NB4 (cell line): ENCODE measurements around the gene VLDLR.

Experiments used
- DNase-seq: peaks from one replicate; pipeline ENCODE4 v3.0.0; 2010; ENCODE audit warnings: low read depth
- H3K4me3 ChIP-seq: one replicate; pipeline ENCODE4 v1.5.1; 2011; ENCODE audit warnings: mild to moderate bottlenecking, low read depth, low read length, moderate library complexity
- CTCF ChIP-seq: IDR thresholded peaks from one replicate; pipeline ENCODE4 v1.5.1; 2012; ENCODE audit warnings: low read depth, low read length
- MYC ChIP-seq: IDR thresholded peaks from 2 replicates; pipeline ENCODE4 v1.6.1; 2011; ENCODE audit warnings: low read depth, low read length
- POLR2A ChIP-seq: IDR thresholded peaks from 2 replicates; pipeline ENCODE4 v1.6.1; 2011; ENCODE audit warnings: mild to moderate bottlenecking; ENCODE audit not compliant: insufficient read length; ENCODE audit errors: extremely low read depth
- TF ChIP-seq, protein P1 (sequence below): IDR thresholded peaks from 2 replicates; pipeline ENCODE4 v1.6.1; 2011; ENCODE audit warnings: low read depth, low read length

Gene VLDLR

DNA sequence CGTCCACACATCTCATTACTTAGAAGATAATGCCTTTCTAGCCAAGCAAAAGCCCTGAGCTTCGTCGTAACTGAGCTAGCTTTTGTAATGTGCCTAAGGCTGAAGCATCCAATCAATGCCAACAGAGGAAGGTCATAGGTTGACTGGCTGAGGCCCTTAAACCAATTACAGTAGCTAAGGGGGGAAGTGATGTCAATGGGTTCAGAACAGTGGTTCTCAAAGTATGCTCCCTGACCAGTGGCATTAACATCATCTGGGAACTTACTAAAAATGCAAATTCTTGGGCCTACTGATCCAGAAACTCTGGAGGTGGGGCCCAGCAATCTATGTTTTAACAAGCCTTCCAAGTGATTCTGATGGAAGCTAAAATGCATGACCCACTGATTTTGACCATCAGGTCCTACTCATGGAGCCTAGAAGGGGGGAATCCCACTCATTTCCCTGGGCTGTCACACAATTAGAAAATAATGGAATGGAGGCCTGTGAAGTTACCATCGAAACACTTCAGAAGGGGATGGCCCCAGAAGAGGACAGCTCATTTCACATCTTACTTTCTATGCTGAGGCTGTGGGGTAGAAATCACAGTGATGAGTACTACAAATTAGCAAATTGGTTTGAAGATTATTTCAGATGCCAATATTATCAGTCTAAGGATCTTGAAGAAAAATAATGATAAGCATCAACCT lies 4.8 kb upstream of the VLDLR start:
- H3K4me3 ChIP-seq: no peak overlapping the region
- TF ChIP-seq POLR2A: no peak
- no peak for DNase-seq

GRCh38 chr9:2618289-2618688 lies 3.3 kb upstream of the VLDLR start:
- no peak overlapping the region for H3K4me3 ChIP-seq
- DNase-seq: no peak
- TF ChIP-seq MYC (no peak), POLR2A (no peak), CTCF (no peak)
- TF ChIP-seq, protein P1, sequence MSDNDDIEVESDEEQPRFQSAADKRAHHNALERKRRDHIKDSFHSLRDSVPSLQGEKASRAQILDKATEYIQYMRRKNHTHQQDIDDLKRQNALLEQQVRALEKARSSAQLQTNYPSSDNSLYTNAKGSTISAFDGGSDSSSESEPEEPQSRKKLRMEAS: no peak

GRCh38 chr9:2620919-2621721 lies 467 bp upstream of the VLDLR start:
- H3K4me3 ChIP-seq: peak overlapping the region; percentile 37
- DNase-seq: peak; percentile 92
- peak; percentile 1 for TF ChIP-seq CTCF
- peak; percentile 57 for TF ChIP-seq POLR2A
- TF ChIP-seq, protein P1: peak; percentile 69; the same call in 1 of the 2 replicates
- peak; percentile 66 for TF ChIP-seq MYC

GRCh38 chr9:2622461-2623287 lies 1.1 kb downstream of the VLDLR start:
- TF ChIP-seq MYC (no peak), POLR2A (no peak), CTCF (no peak)
- TF ChIP-seq, protein P1: no peak
- H3K4me3 ChIP-seq: peak overlapping the region; percentile 51
- DNase-seq: peak; percentile 69

GRCh38 chr9:2623288-2624050 lies 1.9 kb downstream of the VLDLR start:
- TF ChIP-seq, protein P1: no peak
- no peak for TF ChIP-seq CTCF
- TF ChIP-seq POLR2A: no peak
- TF ChIP-seq MYC: no peak
- H3K4me3 ChIP-seq: peak overlapping the region; percentile 46
- DNase-seq: peak; percentile 20
